Measurements from ENCODE around the gene LRP5.

Gene LRP5

GRCh38 chr11:68387840-68388239, 75.4 kb downstream of the LRP5 start:
- Histone ChIP-seq H3K4me2 (ENCODE audit: low read length) (no peak overlapping the region), H3K79me2 (ENCODE audit: control insufficient read depth, low read length) (no peaks in the 10 kb centered on the region), H4K20me1 (ENCODE audit: control insufficient read depth, insufficient read depth, low read depth, low read length) (no peaks in the 10 kb centered on the region), H3K4me3 (ENCODE audit: low read length) (no peak overlapping the region), H3K27ac (ENCODE audit: low read depth, low read length) (no peak overlapping the region), H3K4me1 (ENCODE audit: control insufficient read depth, low read length) (no peaks in the 10 kb centered on the region; the same call in 1 of the 2 replicates), H3K9me2 (replicated peaks; ENCODE audit: control insufficient read depth, low read length) (no peaks in the 10 kb centered on the region), H3K36me3 (ENCODE audit: control insufficient read depth, low read length) (no peaks in the 10 kb centered on the region; the same call in 1 of the 2 replicates), H3K9me3 (ENCODE audit: control insufficient read depth, insufficient read depth, low read length) (no peaks in the 10 kb centered on the region), H3K27me3 (ENCODE audit: control insufficient read depth, low read length) (no peaks in the 10 kb centered on the region), H3F3A (ENCODE audit: control insufficient read depth, insufficient read depth) (no peaks in the 10 kb centered on the region)
- TF ChIP-seq EZH2phosphoT487 (IDR thresholded peaks at IDR 0.05; ENCODE audit: borderline replicate concordance, low read length): no peak
- TF ChIP-seq, protein P1, sequence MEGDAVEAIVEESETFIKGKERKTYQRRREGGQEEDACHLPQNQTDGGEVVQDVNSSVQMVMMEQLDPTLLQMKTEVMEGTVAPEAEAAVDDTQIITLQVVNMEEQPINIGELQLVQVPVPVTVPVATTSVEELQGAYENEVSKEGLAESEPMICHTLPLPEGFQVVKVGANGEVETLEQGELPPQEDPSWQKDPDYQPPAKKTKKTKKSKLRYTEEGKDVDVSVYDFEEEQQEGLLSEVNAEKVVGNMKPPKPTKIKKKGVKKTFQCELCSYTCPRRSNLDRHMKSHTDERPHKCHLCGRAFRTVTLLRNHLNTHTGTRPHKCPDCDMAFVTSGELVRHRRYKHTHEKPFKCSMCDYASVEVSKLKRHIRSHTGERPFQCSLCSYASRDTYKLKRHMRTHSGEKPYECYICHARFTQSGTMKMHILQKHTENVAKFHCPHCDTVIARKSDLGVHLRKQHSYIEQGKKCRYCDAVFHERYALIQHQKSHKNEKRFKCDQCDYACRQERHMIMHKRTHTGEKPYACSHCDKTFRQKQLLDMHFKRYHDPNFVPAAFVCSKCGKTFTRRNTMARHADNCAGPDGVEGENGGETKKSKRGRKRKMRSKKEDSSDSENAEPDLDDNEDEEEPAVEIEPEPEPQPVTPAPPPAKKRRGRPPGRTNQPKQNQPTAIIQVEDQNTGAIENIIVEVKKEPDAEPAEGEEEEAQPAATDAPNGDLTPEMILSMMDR (IDR thresholded peaks at IDR 0.05; ENCODE audit: low read depth, low read length, poor library complexity, severe bottlenecking): no peak

GRCh38 chr11:68388595-68389198, 76.3 kb downstream of the LRP5 start:
- no peaks in the 10 kb centered on the region for H4K20me1 ChIP-seq (ENCODE audit: control insufficient read depth, insufficient read depth, low read depth, low read length)
- no peak overlapping the region for H3K27ac ChIP-seq (ENCODE audit: low read depth, low read length)
- no peak overlapping the region for H3K4me2 ChIP-seq (ENCODE audit: low read length)
- H3K9me2 ChIP-seq (replicated peaks; ENCODE audit: control insufficient read depth, low read length): no peaks in the 10 kb centered on the region
- no peaks in the 10 kb centered on the region for H3K9me3 ChIP-seq (ENCODE audit: control insufficient read depth, insufficient read depth, low read length)
- H3K4me3 ChIP-seq (ENCODE audit: low read length): no peak overlapping the region
- H3K36me3 ChIP-seq (ENCODE audit: control insufficient read depth, low read length): no peaks in the 10 kb centered on the region; the same call in 1 of the 2 replicates
- H3K4me1 ChIP-seq (ENCODE audit: control insufficient read depth, low read length): no peaks in the 10 kb centered on the region
- H3K79me2 ChIP-seq (ENCODE audit: control insufficient read depth, low read length): no peaks in the 10 kb centered on the region
- H3F3A ChIP-seq (ENCODE audit: control insufficient read depth, insufficient read depth): no peaks in the 10 kb centered on the region
- no peaks in the 10 kb centered on the region for H3K27me3 ChIP-seq (ENCODE audit: control insufficient read depth, low read length)
- TF ChIP-seq EZH2phosphoT487 (IDR thresholded peaks at IDR 0.05; ENCODE audit: borderline replicate concordance, low read length): no peak
- TF ChIP-seq, protein P1 (IDR thresholded peaks at IDR 0.05; ENCODE audit: low read depth, low read length, poor library complexity, severe bottlenecking): no peak

GRCh38 chr11:68390315-68390714, 77.9 kb downstream of the LRP5 start:
- no peak overlapping the region for H3K4me3 ChIP-seq (ENCODE audit: low read length)
- no peak for TF ChIP-seq EZH2phosphoT487 (IDR thresholded peaks at IDR 0.05; ENCODE audit: borderline replicate concordance, low read length)
- TF ChIP-seq, protein P1 (IDR thresholded peaks at IDR 0.05; ENCODE audit: low read depth, low read length, poor library complexity, severe bottlenecking): no peak

More at GRCh38 chr11:68390315-68390714, 77.9 kb downstream of the LRP5 start:
- no peak overlapping the region for H3K4me2 ChIP-seq (ENCODE audit: low read length)
- H3K27me3 ChIP-seq (ENCODE audit: control insufficient read depth, low read length): no peaks in the 10 kb centered on the region
- H3K79me2 ChIP-seq (ENCODE audit: control insufficient read depth, low read length): no peaks in the 10 kb centered on the region
- H3K9me2 ChIP-seq (replicated peaks; ENCODE audit: control insufficient read depth, low read length): no peaks in the 10 kb centered on the region
- no peak overlapping the region for H3K27ac ChIP-seq (ENCODE audit: low read depth, low read length)
- no peaks in the 10 kb centered on the region for H3K4me1 ChIP-seq (ENCODE audit: control insufficient read depth, low read length)
- no peaks in the 10 kb centered on the region for H4K20me1 ChIP-seq (ENCODE audit: control insufficient read depth, insufficient read depth, low read depth, low read length)
- H3F3A ChIP-seq (ENCODE audit: control insufficient read depth, insufficient read depth): no peaks in the 10 kb centered on the region
- H3K9me3 ChIP-seq (ENCODE audit: control insufficient read depth, insufficient read depth, low read length): no peaks in the 10 kb centered on the region
- H3K36me3 ChIP-seq (ENCODE audit: control insufficient read depth, low read length): no peaks in the 10 kb centered on the region; the same call in 1 of the 2 replicates
